HepG2 (cell line): ENCODE results near the gene SS18L1. TPM values are rescaled to one million over a fixed set of nuclear protein-coding genes. Genes with fewer than 3 reads are reported as not detected.
A peak's percentile ranks its signal among the peaks of the same experiment; 100 is the strongest.

Source experiments
- BRCA1 ChIP-seq: sonication (generic); formaldehyde crosslinking; IDR thresholded peaks from 2 replicates; pipeline ENCODE4 v1.4.0; 2020; ENCODE audit warnings: missing genetic modification reagents
- CAMTA2 ChIP-seq: sonication (generic); formaldehyde crosslinking; IDR thresholded peaks from 2 replicates; pipeline ENCODE4 v1.4.0; 2020; ENCODE audit warnings: mild to moderate bottlenecking, missing genetic modification reagents, borderline replicate concordance
- CCDC6 ChIP-seq: sonication (generic); formaldehyde crosslinking; IDR thresholded peaks from 2 replicates; pipeline ENCODE4 v1.8.1; 2022; ENCODE audit warnings: mild to moderate bottlenecking, missing genetic modification reagents, moderate library complexity
- GLI4 ChIP-seq: sonication (generic); formaldehyde crosslinking; IDR thresholded peaks from 2 replicates; pipeline ENCODE4 v1.5.1; 2020; ENCODE audit warnings: missing genetic modification reagents, mild to moderate bottlenecking, moderate library complexity, borderline replicate concordance
- GTF3A ChIP-seq: sonication (generic); formaldehyde crosslinking; conservative IDR thresholded peaks from 2 replicates; pipeline ENCODE4 v1.4.0; 2020; ENCODE audit warnings: mild to moderate bottlenecking, missing genetic modification reagents
- IRX3 ChIP-seq: sonication (generic); formaldehyde crosslinking; IDR thresholded peaks from 2 replicates; pipeline ENCODE4 v1.8.1; 2023; ENCODE audit warnings: mild to moderate bottlenecking, low read depth, missing genetic modification reagents, borderline replicate concordance
- KLF12 ChIP-seq: sonication (generic); formaldehyde crosslinking; IDR thresholded peaks from 2 replicates; pipeline ENCODE4 v1.4.0; 2020; ENCODE audit warnings: missing genetic modification reagents, borderline replicate concordance
- KLF6 ChIP-seq: IDR thresholded peaks from 2 replicates; pipeline ENCODE4 v1.8.0; 2016; ENCODE audit warnings: missing biosample characterization, missing genetic modification reagents
- MAF1 ChIP-seq: sonication (generic); formaldehyde crosslinking; IDR thresholded peaks from 2 replicates; pipeline ENCODE4 v1.5.0; 2020; ENCODE audit warnings: missing genetic modification reagents, borderline replicate concordance
- MEIS1 ChIP-seq: sonication (generic); formaldehyde crosslinking; IDR thresholded peaks from 2 replicates; pipeline ENCODE4 v1.9.0; 2021; ENCODE audit warnings: mild to moderate bottlenecking, missing genetic modification reagents, moderate library complexity, borderline replicate concordance
- MYC ChIP-seq: sonication (generic); formaldehyde crosslinking; IDR thresholded peaks from 2 replicates; pipeline ENCODE4 v1.9.0; 2021; ENCODE audit warnings: missing genetic modification reagents, borderline replicate concordance
- MZF1 ChIP-seq: sonication (generic); formaldehyde crosslinking; IDR thresholded peaks from 2 replicates; pipeline ENCODE4 v1.8.1; 2023; ENCODE audit warnings: mild to moderate bottlenecking, missing genetic modification reagents, borderline replicate concordance
- PCBP1 ChIP-seq: fragments of 200-400 bp; formaldehyde crosslinking; IDR thresholded peaks from 2 replicates; pipeline ENCODE4 v1.6.1; 2017; ENCODE audit warnings: mild to moderate bottlenecking, low read depth, low read length, borderline replicate concordance
- WIZ ChIP-seq: sonication (generic); formaldehyde crosslinking; IDR thresholded peaks from 2 replicates; pipeline ENCODE4 v1.5.1; 2020; ENCODE audit warnings: mild to moderate bottlenecking, missing genetic modification reagents
- XRCC5 ChIP-seq: fragments of 200-400 bp; formaldehyde crosslinking; optimal IDR thresholded peaks from 2 replicates; pipeline ENCODE3; 2017; ENCODE audit warnings: mild to moderate bottlenecking, low read length
- ZEB1 ChIP-seq: IDR thresholded peaks from 2 replicates; pipeline ENCODE4 v1.6.1; 2012; ENCODE audit warnings: mild to moderate bottlenecking, low read depth, inconsistent platforms; ENCODE audit not compliant: insufficient replicate concordance
- ZFP82 ChIP-seq: sonication (generic); formaldehyde crosslinking; IDR thresholded peaks from 2 replicates; pipeline ENCODE4 v1.5.1; 2020; ENCODE audit warnings: mild to moderate bottlenecking, missing genetic modification reagents, borderline replicate concordance
- ZNF12 ChIP-seq: sonication (generic); formaldehyde crosslinking; IDR thresholded peaks from 2 replicates; pipeline ENCODE4 v1.5.0; 2020; ENCODE audit warnings: missing genetic modification reagents
- ZNF354B ChIP-seq: sonication (generic); formaldehyde crosslinking; IDR thresholded peaks from 2 replicates; pipeline ENCODE4 v1.8.0; 2022; ENCODE audit warnings: mild to moderate bottlenecking, missing genetic modification reagents
- ZNF382 ChIP-seq: sonication (generic); formaldehyde crosslinking; IDR thresholded peaks from 2 replicates; pipeline ENCODE4 v1.5.0; 2020; ENCODE audit warnings: missing genetic modification reagents, mild to moderate bottlenecking, borderline replicate concordance
- ZNF468 ChIP-seq: sonication (generic); formaldehyde crosslinking; IDR thresholded peaks from 2 replicates; pipeline ENCODE4 v1.8.0; 2022; ENCODE audit warnings: mild to moderate bottlenecking, moderate library complexity, missing genetic modification reagents
- ZNF543 ChIP-seq: sonication (generic); formaldehyde crosslinking; IDR thresholded peaks from 2 replicates; pipeline ENCODE4 v1.4.0; 2020; ENCODE audit warnings: mild to moderate bottlenecking, missing genetic modification reagents
- ZNF589 ChIP-seq: sonication (generic); formaldehyde crosslinking; conservative IDR thresholded peaks from 2 replicates; pipeline ENCODE4 v1.8.0; 2022; ENCODE audit warnings: mild to moderate bottlenecking, moderate library complexity, missing genetic modification reagents
- ZNF7 ChIP-seq: IDR thresholded peaks from 2 replicates; pipeline ENCODE4 v1.6.1; 2016; ENCODE audit warnings: missing biosample characterization, missing genetic modification reagents
- ZNF749 ChIP-seq: sonication (generic); formaldehyde crosslinking; IDR thresholded peaks from 2 replicates; pipeline ENCODE4 v1.8.0; 2022; ENCODE audit warnings: mild to moderate bottlenecking, missing genetic modification reagents, moderate library complexity, borderline replicate concordance
- ZNF792 ChIP-seq: IDR thresholded peaks from 2 replicates; pipeline ENCODE4 v1.6.1; 2016
- ZSCAN30 ChIP-seq: sonication (generic); formaldehyde crosslinking; IDR thresholded peaks from 2 replicates; pipeline ENCODE4 v1.5.0; 2020; ENCODE audit warnings: mild to moderate bottlenecking, missing genetic modification reagents
- polyA plus RNA-seq, 8 experiments: library from polyadenylated mRNA; depleted of rRNA in 3 of 8; stranded (reverse) in 7 of 8; unstranded in 1 of 8; fragments of >200 nt; fragmentation: Illumina TruSeq in 4 of 8; extraction: Trizol in 4 of 8; gene quantifications; 2 replicates each; pipeline versions ENCODE4 v1.2.1 to v1.2.3, GENCODE V29; 2011 to 2016; ENCODE audit warnings: low read depth in 4 of 8, missing spikeins in 1 of 8, mixed read lengths in 1 of 8; ENCODE audit not compliant: insufficient read depth in 1 of 8
- total RNA-seq, 5 experiments: library from RNA; depleted of rRNA; stranded (reverse); fragments of >200 nt; fragmentation: Illumina TruSeq; extraction: Trizol; gene quantifications; 2 replicates each; pipeline ENCODE4 v1.2.3, GENCODE V29; 2016; ENCODE audit warnings: low read depth in 1 of 5
- TF ChIP-seq, protein P1 (sequence below): sonication (generic); formaldehyde crosslinking; IDR thresholded peaks from 2 replicates; pipeline ENCODE4 v1.8.1; 2023; ENCODE audit warnings: mild to moderate bottlenecking, moderate library complexity, missing genetic modification reagents
- TF ChIP-seq, protein P2 (sequence below): sonication (generic); formaldehyde crosslinking; IDR thresholded peaks from 2 replicates; pipeline ENCODE4 v1.5.0; 2020; ENCODE audit warnings: mild to moderate bottlenecking, missing genetic modification reagents, borderline replicate concordance
- TF ChIP-seq, protein P3 (sequence below): IDR thresholded peaks from 2 replicates; pipeline ENCODE4 v1.6.1; 2016; ENCODE audit warnings: low read depth, borderline replicate concordance

SS18L1 gene
- total and polyA plus RNA-seq, 2 of the 13 experiments (the other 11 are each of a cell fraction or from before 2014, with no cell fraction given) = 17.8 to 27.6 TPM

DNA sequence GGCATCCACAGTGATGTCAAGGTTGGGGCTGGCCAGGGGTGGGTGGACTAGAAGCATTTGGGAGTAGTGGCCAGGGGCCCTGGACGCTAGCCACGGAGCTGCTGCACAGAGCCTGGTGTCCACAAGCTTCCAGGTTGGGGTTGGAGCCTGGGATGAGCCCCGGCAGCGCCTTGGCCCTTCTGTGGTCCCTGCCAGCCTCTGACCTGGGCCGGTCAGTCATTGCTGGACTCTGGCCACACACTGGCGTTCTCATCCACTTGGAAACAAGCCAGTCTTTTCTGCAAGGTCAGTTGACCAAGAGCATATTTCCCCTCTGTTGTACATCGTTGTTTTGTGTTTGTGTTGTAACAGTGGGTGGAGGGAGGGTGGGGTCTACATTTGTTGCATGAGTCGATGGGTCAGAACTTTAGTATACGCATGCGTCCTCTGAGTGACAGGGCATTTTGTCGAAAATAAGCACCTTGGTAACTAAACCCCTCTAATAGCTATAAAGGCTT lies 8.8 kb upstream of the SS18L1 start (continued):
- TF ChIP-seq ZEB1 (no peak), ZNF354B (no peak), PCBP1 (no peak), ZNF749 (CRISPR knock-in tag) (no peak; the same call in 1 of the 2 replicates), CAMTA2 (CRISPR knock-in tag) (no peak), GTF3A (CRISPR knock-in tag) (no peak), MAF1 (CRISPR knock-in tag) (no peak), GLI4 (CRISPR knock-in tag) (no peak), ZNF543 (no peak), WIZ (CRISPR knock-in tag) (0 out of 2 replicates have a peak, but pooled peaks have one; percentile 61), ZNF589 (CRISPR knock-in tag) (no peak), MYC (CRISPR knock-in tag) (no peak; the same call in 1 of the 2 replicates), KLF12 (CRISPR knock-in tag) (no peak), ZNF7 (CRISPR knock-in tag) (no peak), BRCA1 (CRISPR knock-in tag) (no peak), IRX3 (CRISPR knock-in tag) (no peak; the same call in 1 of the 2 replicates), ZFP82 (CRISPR knock-in tag) (no peak), ZNF468 (CRISPR knock-in tag) (no peak), MZF1 (CRISPR knock-in tag) (no peak), KLF6 (CRISPR knock-in tag) (peak; percentile 74), ZNF12 (CRISPR knock-in tag) (peak; percentile 77), MEIS1 (peak; percentile 18; the same call in 1 of the 2 replicates), ZNF382 (no peak), ZSCAN30 (CRISPR knock-in tag) (no peak), ZNF792 (CRISPR knock-in tag) (no peak), CCDC6 (CRISPR knock-in tag) (no peak; the same call in 1 of the 2 replicates), XRCC5 (peak; percentile 32)
- TF ChIP-seq, protein P1, sequence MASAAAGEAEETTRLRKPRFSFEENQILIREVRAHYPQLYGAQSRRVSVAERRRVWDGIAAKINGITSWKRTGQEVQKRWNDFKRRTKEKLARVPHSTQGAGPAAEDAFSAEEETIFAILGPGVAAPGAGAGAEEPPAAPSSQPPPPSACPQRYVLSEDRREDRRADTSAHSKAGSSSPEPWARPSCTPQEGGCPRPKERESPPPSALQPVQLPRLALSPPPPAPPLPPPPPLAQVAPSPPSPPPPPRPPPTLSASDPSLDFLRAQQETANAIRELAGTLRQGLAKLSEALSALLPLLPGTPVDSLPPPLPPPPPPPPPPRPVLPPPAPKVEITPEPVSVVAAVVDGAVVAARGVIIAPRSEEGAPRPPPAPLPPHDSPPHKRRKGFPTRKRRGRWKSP (CRISPR knock-in tag) = peak; percentile 36; the same call in 1 of the 2 replicates
- TF ChIP-seq, protein P2, sequence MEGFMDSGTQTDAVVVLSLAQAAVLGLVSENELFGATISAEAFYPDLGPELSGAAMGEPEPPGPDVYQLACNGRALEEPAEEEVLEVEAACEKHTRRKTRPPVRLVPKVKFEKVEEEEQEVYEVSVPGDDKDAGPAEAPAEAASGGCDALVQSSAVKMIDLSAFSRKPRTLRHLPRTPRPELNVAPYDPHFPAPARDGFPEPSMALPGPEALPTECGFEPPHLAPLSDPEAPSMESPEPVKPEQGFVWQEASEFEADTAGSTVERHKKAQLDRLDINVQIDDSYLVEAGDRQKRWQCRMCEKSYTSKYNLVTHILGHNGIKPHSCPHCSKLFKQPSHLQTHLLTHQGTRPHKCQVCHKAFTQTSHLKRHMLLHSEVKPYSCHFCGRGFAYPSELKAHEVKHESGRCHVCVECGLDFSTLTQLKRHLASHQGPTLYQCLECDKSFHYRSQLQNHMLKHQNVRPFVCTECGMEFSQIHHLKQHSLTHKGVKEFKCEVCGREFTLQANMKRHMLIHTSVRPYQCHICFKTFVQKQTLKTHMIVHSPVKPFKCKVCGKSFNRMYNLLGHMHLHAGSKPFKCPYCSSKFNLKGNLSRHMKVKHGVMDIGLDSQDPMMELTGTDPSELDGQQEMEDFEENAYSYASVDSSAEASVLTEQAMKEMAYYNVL = 0 out of 2 replicates have a peak, but pooled peaks have one; percentile 16
- TF ChIP-seq, protein P3, sequence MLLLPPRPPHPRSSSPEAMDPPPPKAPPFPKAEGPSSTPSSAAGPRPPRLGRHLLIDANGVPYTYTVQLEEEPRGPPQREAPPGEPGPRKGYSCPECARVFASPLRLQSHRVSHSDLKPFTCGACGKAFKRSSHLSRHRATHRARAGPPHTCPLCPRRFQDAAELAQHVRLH = no peak
